ENCODE data around the gene EXOSC6.
"Not testable (repeated sequence)": the region's sequence is repeated elsewhere in the genome, so short reads cannot be mapped to it uniquely, and the experiment has no call there.

Gene EXOSC6

DNA sequence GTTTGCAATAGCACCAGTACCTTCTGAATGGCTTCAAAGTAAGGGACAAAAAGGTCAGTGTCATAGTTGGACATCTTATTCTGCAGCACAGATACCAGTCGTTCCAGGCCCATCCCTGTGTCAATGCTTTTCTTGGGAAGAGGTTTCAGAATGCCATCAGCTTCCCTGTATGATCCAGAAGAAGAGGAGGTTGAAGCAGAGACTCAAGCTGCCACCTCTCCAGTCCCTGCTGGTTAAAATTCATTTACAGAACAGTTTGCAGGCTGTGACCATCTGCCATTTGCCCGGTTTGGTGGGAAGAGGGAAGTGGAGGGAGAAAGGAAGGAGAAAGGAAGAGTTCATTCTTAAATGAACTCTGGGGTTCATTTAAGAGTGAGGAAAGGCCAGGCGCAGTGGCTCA is 18.4 kb upstream of the EXOSC6 start:
- no CpG with 5 or more reads among the region's 3 CpGs for WGBS, 2 donors (ENCODE audit: extremely low coverage in 2 of 2, insufficient read length in 2 of 2, insufficient replicate concordance in 1 of 2)
- Histone ChIP-seq H2AFZ (ENCODE audit: low read length) (no peak overlapping the region), H2BK12ac (ENCODE audit: low read length) (no peak overlapping the region), H3K79me1 (ENCODE audit: low read depth, low read length) (no peaks in the 10 kb centered on the region), H3K9me3 (replicated peaks in 1 of 2; ENCODE audit: control insufficient read depth in 2 of 2, insufficient read depth in 1 of 2, low read depth in 1 of 2, low read length in 2 of 2) (peaks cover 0 to 2% of the 10 kb centered on the region in 2 donors), H3K18ac (ENCODE audit: low read length) (no peak overlapping the region), H2AK5ac (ENCODE audit: low read depth, low read length) (no peak overlapping the region), H4K91ac (ENCODE audit: low read depth, low read length, poor library complexity) (no peak overlapping the region), H2BK120ac (ENCODE audit: low read depth, low read length) (no peak overlapping the region), H3K4me2 (ENCODE audit: insufficient read depth, low read length, poor library complexity, severe bottlenecking) (no peak overlapping the region), H3K36me3 (replicated peaks in 1 of 2; ENCODE audit: control insufficient read depth in 2 of 2, insufficient read depth in 2 of 2, low read length in 2 of 2) (peaks cover 37 to 95% of the 10 kb centered on the region in 2 donors), H2BK15ac (ENCODE audit: low read length) (no peak overlapping the region), H3K9ac (ENCODE audit: low read depth, low read length, poor library complexity) (no peak overlapping the region), H3K4me3 (ENCODE audit: low read length in 2 of 2) (no peak overlapping the region), H3K23ac (ENCODE audit: low read depth, low read length, poor library complexity) (no peak overlapping the region), H4K8ac (ENCODE audit: low read depth, low read length) (no peak overlapping the region), H3K27ac (replicated peaks; ENCODE audit: low read length) (no peak overlapping the region), H3K4ac (ENCODE audit: low read length) (no peak overlapping the region), H3K4me1 (ENCODE audit: control insufficient read depth in 2 of 2, insufficient read depth in 1 of 2, low read depth in 1 of 2, low read length in 2 of 2) (no peaks in the 10 kb centered on the region), H3K27me3 (ENCODE audit: control insufficient read depth in 3 of 3, insufficient read depth in 3 of 3, low read depth in 1 of 3, low read length in 3 of 3) (no peaks in the 10 kb centered on the region), H2BK5ac (ENCODE audit: low read length) (no peak overlapping the region), H3K14ac (ENCODE audit: low read length) (no peak overlapping the region)
- DNase-seq (ENCODE audit: low spot score), result no peak

DNA sequence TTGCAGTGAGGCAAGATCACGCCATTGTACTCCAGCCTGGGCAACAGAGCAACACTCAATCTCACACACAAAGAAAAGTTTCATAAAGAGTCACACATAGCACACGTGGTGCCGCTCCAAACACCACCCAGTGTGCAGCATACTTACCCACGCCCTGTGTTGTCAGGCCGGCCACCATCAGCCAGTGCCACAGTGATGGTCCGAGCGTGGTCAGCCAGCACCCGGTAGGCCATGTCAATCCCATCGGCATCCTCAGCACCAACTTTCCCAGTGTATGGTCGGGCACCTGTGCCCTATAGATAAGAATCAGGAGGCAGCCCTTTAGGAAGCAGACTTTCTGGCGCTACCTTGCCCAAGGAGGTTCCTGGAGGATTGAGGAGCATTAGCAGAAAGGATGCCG is 17.7 kb upstream of the EXOSC6 start:
- Histone ChIP-seq H3K36me3 (replicated peaks in 1 of 2; ENCODE audit: control insufficient read depth in 2 of 2, insufficient read depth in 2 of 2, low read length in 2 of 2) (peaks cover 41 to 95% of the 10 kb centered on the region in 2 donors), H2BK15ac (ENCODE audit: low read length) (no peak overlapping the region), H2BK12ac (ENCODE audit: low read length) (no peak overlapping the region), H3K14ac (ENCODE audit: low read length) (no peak overlapping the region), H2AFZ (ENCODE audit: low read length) (no peak overlapping the region), H3K4me1 (ENCODE audit: control insufficient read depth in 2 of 2, insufficient read depth in 1 of 2, low read depth in 1 of 2, low read length in 2 of 2) (no peaks in the 10 kb centered on the region), H2BK120ac (ENCODE audit: low read depth, low read length) (no peak overlapping the region), H3K9me3 (replicated peaks in 1 of 2; ENCODE audit: control insufficient read depth in 2 of 2, insufficient read depth in 1 of 2, low read depth in 1 of 2, low read length in 2 of 2) (peaks cover 0 to 2% of the 10 kb centered on the region in 2 donors), H3K4ac (ENCODE audit: low read length) (no peak overlapping the region), H2AK5ac (ENCODE audit: low read depth, low read length) (no peak overlapping the region), H3K18ac (ENCODE audit: low read length) (no peak overlapping the region), H3K27me3 (ENCODE audit: control insufficient read depth in 3 of 3, insufficient read depth in 3 of 3, low read depth in 1 of 3, low read length in 3 of 3) (no peaks in the 10 kb centered on the region), H3K4me2 (ENCODE audit: insufficient read depth, low read length, poor library complexity, severe bottlenecking) (no peak overlapping the region), H3K23ac (ENCODE audit: low read depth, low read length, poor library complexity) (peak overlapping the region; percentile 66), H4K91ac (ENCODE audit: low read depth, low read length, poor library complexity) (no peak overlapping the region), H3K27ac (replicated peaks; ENCODE audit: low read length) (no peak overlapping the region), H3K79me1 (ENCODE audit: low read depth, low read length) (no peaks in the 10 kb centered on the region), H3K4me3 (ENCODE audit: low read length in 2 of 2) (peak overlapping the region in 1 of 2 donors; percentile 26), H4K8ac (ENCODE audit: low read depth, low read length) (no peak overlapping the region), H3K9ac (ENCODE audit: low read depth, low read length, poor library complexity) (peak overlapping the region; percentile 30), H2BK5ac (ENCODE audit: low read length) (no peak overlapping the region)
- WGBS, 2 donors (ENCODE audit: extremely low coverage in 2 of 2, insufficient read length in 2 of 2, insufficient replicate concordance in 1 of 2), result no CpG with 5 or more reads among the region's 12 CpGs
- DNase-seq (ENCODE audit: low spot score), result no peak

- H3K18ac ChIP-seq (ENCODE audit: low read length); H3K4ac ChIP-seq (ENCODE audit: low read length); H3K9me3 ChIP-seq (replicated peaks in 1 of 2; ENCODE audit: control insufficient read depth in 2 of 2, insufficient read depth in 1 of 2, low read depth in 1 of 2, low read length in 2 of 2); H4K8ac ChIP-seq (ENCODE audit: low read depth, low read length); H3K79me1 ChIP-seq (ENCODE audit: low read depth, low read length); H2BK5ac ChIP-seq (ENCODE audit: low read length); H3K14ac ChIP-seq (ENCODE audit: low read length); H3K4me1 ChIP-seq (ENCODE audit: control insufficient read depth in 2 of 2, insufficient read depth in 1 of 2, low read depth in 1 of 2, low read length in 2 of 2); H3K27ac ChIP-seq (replicated peaks; ENCODE audit: low read length); H2AK5ac ChIP-seq (ENCODE audit: low read depth, low read length); DNase-seq (ENCODE audit: low spot score); H2BK120ac ChIP-seq (ENCODE audit: low read depth, low read length); H2BK15ac ChIP-seq (ENCODE audit: low read length); H2BK12ac ChIP-seq (ENCODE audit: low read length); H2AFZ ChIP-seq (ENCODE audit: low read length); H3K4me2 ChIP-seq (ENCODE audit: insufficient read depth, low read length, poor library complexity, severe bottlenecking); H4K91ac ChIP-seq (ENCODE audit: low read depth, low read length, poor library complexity); H3K9ac ChIP-seq (ENCODE audit: low read depth, low read length, poor library complexity); H3K27me3 ChIP-seq (ENCODE audit: control insufficient read depth in 3 of 3, insufficient read depth in 3 of 3, low read depth in 1 of 3, low read length in 3 of 3); H3K4me3 ChIP-seq (ENCODE audit: low read length in 2 of 2); H3K23ac ChIP-seq (ENCODE audit: low read depth, low read length, poor library complexity): not testable (repeated sequence)
- no CpG with 5 or more reads among the region's 10 CpGs for WGBS, 2 donors (ENCODE audit: extremely low coverage in 2 of 2, insufficient read length in 2 of 2, insufficient replicate concordance in 1 of 2)
- H3K36me3 ChIP-seq (replicated peaks in 1 of 2; ENCODE audit: control insufficient read depth in 2 of 2, insufficient read depth in 2 of 2, low read length in 2 of 2), result peaks cover 50 to 96% of the 10 kb centered on the region in 2 donors
Measured at GRCh38 chr16:70267922-70268321, 16.2 kb upstream of the EXOSC6 start.

DNA sequence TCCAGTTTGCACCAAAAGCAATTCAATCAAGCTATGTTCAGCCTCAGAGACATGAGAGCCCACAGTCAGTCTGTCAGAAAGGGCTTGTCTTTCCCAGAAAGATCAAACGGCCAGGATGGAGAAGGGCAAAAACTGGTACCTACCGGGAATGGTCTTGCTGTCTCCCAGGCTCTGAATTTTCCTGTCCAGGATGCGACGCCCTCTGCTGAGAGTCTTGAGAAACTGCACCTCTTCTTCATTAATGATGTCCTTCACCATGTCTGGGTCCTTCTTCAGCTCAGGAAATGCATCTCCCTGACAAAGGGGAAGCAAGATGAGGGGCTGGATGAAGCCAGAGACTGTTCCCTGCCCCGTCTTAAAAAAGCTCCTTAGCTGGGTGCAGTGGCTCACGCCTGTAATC is 15.8 kb upstream of the EXOSC6 start:
- H2AK5ac ChIP-seq (ENCODE audit: low read depth, low read length), result no peak overlapping the region
- H2BK12ac ChIP-seq (ENCODE audit: low read length), result no peak overlapping the region
- no peak overlapping the region for H3K4ac ChIP-seq (ENCODE audit: low read length)
- H4K91ac ChIP-seq (ENCODE audit: low read depth, low read length, poor library complexity), result no peak overlapping the region
- no peak overlapping the region for H3K27ac ChIP-seq (replicated peaks; ENCODE audit: low read length)
- no peak overlapping the region for H3K18ac ChIP-seq (ENCODE audit: low read length)
- H2AFZ ChIP-seq (ENCODE audit: low read length), result no peak overlapping the region
- no peak overlapping the region for H2BK120ac ChIP-seq (ENCODE audit: low read depth, low read length)
- whole genome bisulfite sequencing, 2 donors (ENCODE audit: extremely low coverage in 2 of 2, insufficient read length in 2 of 2, insufficient replicate concordance in 1 of 2), result no CpG with 5 or more reads among the region's 6 CpGs
- H3K23ac ChIP-seq (ENCODE audit: low read depth, low read length, poor library complexity), result no peak overlapping the region
- H4K8ac ChIP-seq (ENCODE audit: low read depth, low read length), result no peak overlapping the region
- no peaks in the 10 kb centered on the region for H3K4me1 ChIP-seq (ENCODE audit: control insufficient read depth in 2 of 2, insufficient read depth in 1 of 2, low read depth in 1 of 2, low read length in 2 of 2)
- no peak overlapping the region for H2BK15ac ChIP-seq (ENCODE audit: low read length)
- peaks cover 52 to 96% of the 10 kb centered on the region in 2 donors for H3K36me3 ChIP-seq (replicated peaks in 1 of 2; ENCODE audit: control insufficient read depth in 2 of 2, insufficient read depth in 2 of 2, low read length in 2 of 2)
- H3K79me1 ChIP-seq (ENCODE audit: low read depth, low read length), result no peaks in the 10 kb centered on the region
- no peak overlapping the region for H3K4me3 ChIP-seq (ENCODE audit: low read length in 2 of 2)
- no peak overlapping the region for H3K9ac ChIP-seq (ENCODE audit: low read depth, low read length, poor library complexity)
- DNase-seq (ENCODE audit: low spot score), result no peak
- H3K9me3 ChIP-seq (replicated peaks in 1 of 2; ENCODE audit: control insufficient read depth in 2 of 2, insufficient read depth in 1 of 2, low read depth in 1 of 2, low read length in 2 of 2), result peaks cover 0 to 2% of the 10 kb centered on the region in 2 donors
- H3K27me3 ChIP-seq (ENCODE audit: control insufficient read depth in 3 of 3, insufficient read depth in 3 of 3, low read depth in 1 of 3, low read length in 3 of 3), result no peaks in the 10 kb centered on the region
- no peak overlapping the region for H3K14ac ChIP-seq (ENCODE audit: low read length)
- H3K4me2 ChIP-seq (ENCODE audit: insufficient read depth, low read length, poor library complexity, severe bottlenecking), result no peak overlapping the region
- no peak overlapping the region for H2BK5ac ChIP-seq (ENCODE audit: low read length)

Measured in neuronal stem cell (in vitro differentiated cells).